Gastrocnemius medialis (tissue), 4 donors: Measurements from ENCODE around the gene EGFLAM. TPM values are rescaled to one million over a fixed set of nuclear protein-coding genes. Genes with fewer than 3 reads are reported as not detected.

Source experiments
- ATAC-seq, 2 donors: fragments of 150-250 bp; one replicate each; pipeline ENCODE4 v1.9.1; 2016
- DNase-seq, 2 donors: peaks; one replicate each; pipeline ENCODE4 v3.0.0-alpha.2; 2019
- H3K27ac ChIP-seq, 4 donors: fragments of 200-600 bp; sonication (generic); 1 replicate in 1 of 4; 2 replicates in 3 of 4; pipeline ENCODE4 v1.5.1; 2016 to 2018; ENCODE audit warnings: mild to moderate bottlenecking in 2 of 4, moderate library complexity in 1 of 4
- H3K27me3 ChIP-seq, 3 donors: fragments of 200-600 bp; sonication (generic) in 2 of 3; 1 replicate in 1 of 3; 2 replicates in 2 of 3; pipeline versions ENCODE4 v1.5.1 to v1.6.0; 2016 to 2019; ENCODE audit warnings: mild to moderate bottlenecking in 1 of 3, moderate library complexity in 1 of 3
- H3K36me3 ChIP-seq, 2 donors: fragments of 200-600 bp; sonication (generic) in 1 of 2; one replicate each; pipeline ENCODE4 v1.5.1; 2017 to 2018
- H3K4me1 ChIP-seq, 2 donors: fragments of 200-600 bp; sonication (generic) in 1 of 2; one replicate each; pipeline ENCODE4 v1.5.1; 2016 to 2017; ENCODE audit warnings: mild to moderate bottlenecking in 2 of 2
- H3K4me3 ChIP-seq, 4 donors: fragments of 200-600 bp; sonication (generic) in 3 of 4; 1 replicate in 1 of 4; 2 replicates in 3 of 4; pipeline ENCODE4 v1.5.1; 2016 to 2019; ENCODE audit warnings: mild to moderate bottlenecking in 2 of 4
- H3K9me3 ChIP-seq, 3 donors: fragments of 200-600 bp; sonication (generic) in 2 of 3; 1 replicate in 1 of 3; 2 replicates in 2 of 3; pipeline ENCODE4 v1.5.1; 2016 to 2019
- POLR2A ChIP-seq, 2 donors: fragments of 450-650 bp; IDR thresholded peaks; one replicate each; pipeline ENCODE4 v1.6.1; 2017; ENCODE audit warnings: antibody characterized with exemption in 2 of 2, mild to moderate bottlenecking in 2 of 2, moderate library complexity in 2 of 2
- in situ Hi-C, 4 donors: fragments of 200-750 bp; cut with MboI; loops; one replicate each; pipeline versions ENCODE4 v1.15.0 to v1.8.0; 2017; ENCODE audit warnings: low sequenced_read_pairs in 4 of 4
- intact Hi-C: fragments of 100-400 bp; cut with DNase I; formaldehyde crosslinking; loops from one replicate; pipeline ENCODE4 v1.15.1; 2023; ENCODE audit warnings: low total_unique reads
- total RNA-seq, 4 donors: library from RNA; depleted of rRNA; stranded (reverse); fragments of >200 nt; gene quantifications; one replicate each; pipeline versions ENCODE4 v1.1.0 to v1.2.3, GENCODE V29; 2016
- TF ChIP-seq, protein P1 (sequence below), 5 experiments: fragments of 450-650 bp in 3 of 5; fragments of 200-600 bp in 2 of 5; sonication (generic) in 2 of 5; IDR thresholded peaks in 4 of 5; conservative IDR thresholded peaks in 1 of 5; 1 replicate in 4 of 5; 2 replicates in 1 of 5; pipeline ENCODE4 v1.5.1; 2016 to 2019; ENCODE audit warnings: antibody characterized with exemption in 5 of 5, mild to moderate bottlenecking in 3 of 5, moderate library complexity in 3 of 5

Gene EGFLAM
- total RNA-seq, 4 donors from 2014 or later: 19.2 to 36.4 (median 32.7) TPM

DNA sequence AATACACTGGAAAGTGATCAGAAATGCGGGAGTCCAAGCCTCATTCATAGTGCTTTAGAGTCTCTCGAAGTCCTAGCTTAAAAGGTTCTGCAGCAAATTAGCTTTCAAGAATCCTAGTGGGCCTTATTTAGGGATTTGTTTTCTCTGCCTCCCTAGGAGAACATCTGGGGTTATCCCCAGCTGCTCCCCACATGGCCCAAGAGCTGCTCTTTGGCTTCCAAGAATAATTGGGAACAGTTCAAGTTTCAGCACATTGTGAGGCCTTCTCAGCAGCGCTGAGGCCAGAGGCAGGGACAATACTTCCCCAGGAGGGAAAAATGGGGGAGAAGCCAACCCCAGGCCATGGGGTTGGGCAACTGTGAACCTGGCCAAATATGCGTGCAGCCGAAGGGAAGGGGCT lies 189.4 kb downstream of the EGFLAM start:
- DNase-seq (peak in 1 of 2 donors; percentile 48), ATAC-seq (peak; percentile 14 to 32)
- intact Hi-C loops (loop anchor here (2.0 to 10.0 kb wide), 4 partner anchors 87 to 613 kb away; no protein-coding TSS in a partner anchor), in situ Hi-C loops (loop anchor here in 3 of 4 donors (10.0 kb wide), 2 partner anchors 87 to 97 kb away; no protein-coding TSS in a partner anchor)
- no peak for TF ChIP-seq POLR2A (IDR thresholded peaks at IDR 0.05)
- TF ChIP-seq, protein P1, sequence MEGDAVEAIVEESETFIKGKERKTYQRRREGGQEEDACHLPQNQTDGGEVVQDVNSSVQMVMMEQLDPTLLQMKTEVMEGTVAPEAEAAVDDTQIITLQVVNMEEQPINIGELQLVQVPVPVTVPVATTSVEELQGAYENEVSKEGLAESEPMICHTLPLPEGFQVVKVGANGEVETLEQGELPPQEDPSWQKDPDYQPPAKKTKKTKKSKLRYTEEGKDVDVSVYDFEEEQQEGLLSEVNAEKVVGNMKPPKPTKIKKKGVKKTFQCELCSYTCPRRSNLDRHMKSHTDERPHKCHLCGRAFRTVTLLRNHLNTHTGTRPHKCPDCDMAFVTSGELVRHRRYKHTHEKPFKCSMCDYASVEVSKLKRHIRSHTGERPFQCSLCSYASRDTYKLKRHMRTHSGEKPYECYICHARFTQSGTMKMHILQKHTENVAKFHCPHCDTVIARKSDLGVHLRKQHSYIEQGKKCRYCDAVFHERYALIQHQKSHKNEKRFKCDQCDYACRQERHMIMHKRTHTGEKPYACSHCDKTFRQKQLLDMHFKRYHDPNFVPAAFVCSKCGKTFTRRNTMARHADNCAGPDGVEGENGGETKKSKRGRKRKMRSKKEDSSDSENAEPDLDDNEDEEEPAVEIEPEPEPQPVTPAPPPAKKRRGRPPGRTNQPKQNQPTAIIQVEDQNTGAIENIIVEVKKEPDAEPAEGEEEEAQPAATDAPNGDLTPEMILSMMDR (IDR thresholded peaks at IDR 0.05 in 4 of 5, conservative IDR thresholded peaks at IDR 0.05 in 1 of 5): no peak
- Histone ChIP-seq H3K4me1 (peaks cover 37 to 39% of the 10 kb centered on the region in 2 donors), H3K36me3 (no peaks in the 10 kb centered on the region), H3K9me3 (no peaks in the 10 kb centered on the region), H3K27me3 (no peaks in the 10 kb centered on the region), H3K4me3 (no peak overlapping the region), H3K27ac (peak overlapping the region; percentile 89 to 94 (median 92))

DNA sequence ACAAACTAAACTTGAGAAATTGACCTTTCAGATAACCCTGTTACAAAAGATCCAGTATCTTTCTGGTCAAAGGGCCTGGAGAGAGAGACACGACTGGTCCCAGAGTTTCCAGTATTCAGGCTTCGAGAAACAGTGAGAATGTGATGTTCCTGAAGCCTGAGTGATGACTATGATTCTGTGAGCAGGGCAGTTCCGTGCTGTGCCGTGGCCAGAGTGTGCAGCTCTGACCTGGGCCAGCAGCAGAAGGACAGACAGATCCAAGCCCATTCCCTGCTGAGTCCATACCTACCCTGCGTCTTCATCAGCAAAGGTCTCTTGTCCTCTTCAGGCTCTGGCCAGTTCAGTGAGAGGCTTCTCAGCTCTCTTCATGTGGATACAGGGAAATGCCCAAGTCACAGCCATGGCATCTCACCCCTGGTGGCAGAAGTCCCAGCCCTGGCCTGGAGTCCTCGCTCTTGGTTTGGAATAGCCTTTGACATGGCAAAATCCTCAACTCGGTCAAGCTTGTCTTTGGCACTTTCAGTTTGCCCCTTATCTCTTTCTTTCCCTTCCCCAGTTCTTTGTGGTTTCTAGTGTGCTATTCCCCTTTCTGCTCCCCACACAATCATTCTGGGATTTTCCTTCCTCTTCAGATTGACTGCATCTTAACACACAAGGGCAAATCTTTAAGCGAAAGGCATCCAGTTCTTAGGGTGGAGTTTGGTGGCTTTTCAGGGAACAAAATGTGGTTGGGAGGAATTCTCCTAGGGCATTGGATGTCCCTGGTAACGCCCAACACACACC lies 190.4 kb downstream of the EGFLAM start:
- in situ Hi-C loops: loop anchor here in 3 of 4 donors (10.0 kb wide), 2 partner anchors 86 to 96 kb away; no protein-coding TSS in a partner anchor
- Histone ChIP-seq H3K27ac (peak overlapping the region; percentile 89 to 94 (median 92)), H3K36me3 (no peaks in the 10 kb centered on the region), H3K27me3 (no peaks in the 10 kb centered on the region), H3K4me3 (no peak overlapping the region), H3K4me1 (peaks cover 37 to 39% of the 10 kb centered on the region in 2 donors), H3K9me3 (no peaks in the 10 kb centered on the region)
- DNase-seq: no peak
- TF ChIP-seq, protein P1 (IDR thresholded peaks at IDR 0.05 in 4 of 5, conservative IDR thresholded peaks at IDR 0.05 in 1 of 5): no peak
- no peak for TF ChIP-seq POLR2A (IDR thresholded peaks at IDR 0.05)
- intact Hi-C loops: loop anchor here (2.0 to 10.0 kb wide), 3 partner anchors 106 to 614 kb away; no protein-coding TSS in a partner anchor
- ATAC-seq: peak in 1 of 2 donors; percentile 8

DNA sequence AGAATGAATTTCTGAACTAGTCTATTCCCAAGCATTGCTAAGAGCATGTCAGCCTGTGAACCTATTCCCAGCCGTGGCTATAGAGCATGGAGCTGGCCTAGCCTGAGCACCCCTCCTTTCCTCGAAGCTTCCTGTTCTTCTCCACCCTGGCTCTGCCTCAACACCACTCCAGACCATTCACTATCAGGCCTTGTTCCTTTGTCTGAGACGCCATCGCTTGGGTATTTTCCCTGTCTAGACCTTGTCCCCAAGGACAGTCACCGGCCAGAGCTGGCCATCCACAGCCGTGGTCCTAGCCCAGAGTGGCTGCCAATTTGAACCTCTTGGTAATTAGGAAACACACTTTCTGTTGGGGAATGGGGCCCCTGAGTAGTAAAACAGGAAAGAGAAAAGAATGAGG lies 192.3 kb downstream of the EGFLAM start:
- DNase-seq: no peak
- in situ Hi-C loops (no loop called here), intact Hi-C loops (no loop called here)
- no peak for ATAC-seq
- Histone ChIP-seq H3K27me3 (no peaks in the 10 kb centered on the region), H3K9me3 (no peaks in the 10 kb centered on the region), H3K36me3 (no peaks in the 10 kb centered on the region), H3K27ac (peak overlapping the region; percentile 17 to 94 (median 47)), H3K4me1 (peaks cover 32 to 33% of the 10 kb centered on the region in 2 donors), H3K4me3 (no peak overlapping the region)
- TF ChIP-seq POLR2A (IDR thresholded peaks at IDR 0.05): no peak
- TF ChIP-seq, protein P1 (IDR thresholded peaks at IDR 0.05 in 4 of 5, conservative IDR thresholded peaks at IDR 0.05 in 1 of 5): no peak

DNA sequence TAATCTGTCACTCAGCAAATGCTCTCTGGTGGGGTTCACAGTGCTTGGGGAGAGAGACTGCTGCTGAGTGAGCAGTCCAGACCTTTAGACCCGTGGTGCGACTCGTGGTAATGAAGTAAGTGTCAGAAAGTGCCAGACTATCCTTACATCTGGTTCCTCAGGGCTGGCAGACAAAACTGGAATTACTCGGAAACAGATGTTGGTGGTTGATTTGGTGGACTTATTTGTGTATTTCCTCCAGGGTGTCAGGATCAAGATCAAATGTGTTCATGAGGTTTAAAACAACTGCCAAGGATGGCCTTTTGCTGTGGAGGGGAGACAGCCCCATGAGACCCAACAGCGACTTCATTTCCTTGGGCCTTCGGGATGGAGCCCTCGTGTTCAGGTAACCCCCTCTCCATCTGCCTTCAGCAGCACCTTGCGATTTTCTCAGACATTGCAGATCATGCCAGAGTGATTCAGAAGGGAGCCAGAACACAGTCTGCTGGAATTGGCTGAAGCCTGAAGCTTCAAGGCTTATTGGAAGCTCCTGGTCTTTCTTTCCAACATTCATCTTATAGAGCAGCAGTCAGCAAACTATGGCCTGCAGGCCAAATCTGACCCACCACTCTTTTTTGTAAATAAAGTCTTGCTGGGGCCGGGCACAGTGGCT lies 192.8 kb downstream of the EGFLAM start:
- TF ChIP-seq, protein P1 (IDR thresholded peaks at IDR 0.05 in 4 of 5, conservative IDR thresholded peaks at IDR 0.05 in 1 of 5): no peak
- no peak overlapping the region for H3K4me3 ChIP-seq
- in situ Hi-C loops (no loop called here), intact Hi-C loops (no loop called here)
- no peaks in the 10 kb centered on the region for H3K27me3 ChIP-seq
- DNase-seq (no peak), ATAC-seq (no peak)
- H3K4me1 ChIP-seq: peaks cover 32 to 33% of the 10 kb centered on the region in 2 donors
- no peaks in the 10 kb centered on the region for H3K36me3 ChIP-seq
- H3K27ac ChIP-seq: peak overlapping the region; percentile 17 to 94 (median 47)
- no peaks in the 10 kb centered on the region for H3K9me3 ChIP-seq
